Activated CD8-positive, alpha-beta memory T cell treated with anti-CD3 and anti-CD28 coated beads, Interleukin-2, amount 50 U/mL, for 24 hours (primary cell): ENCODE data around the gene TBX4.
"Not testable (repeated sequence)": the region's sequence is repeated elsewhere in the genome, so short reads cannot be mapped to it uniquely, and the experiment has no call there.

Experiments used
- DNase-seq: peaks from one replicate; pipeline ENCODE4 v3.0.0-alpha.2; 2020; ENCODE audit errors: extremely low read depth

Gene TBX4

GRCh38 chr17:61483778-61484116, 31.5 kb downstream of the TBX4 start:
- DNase-seq = no peak

DNA sequence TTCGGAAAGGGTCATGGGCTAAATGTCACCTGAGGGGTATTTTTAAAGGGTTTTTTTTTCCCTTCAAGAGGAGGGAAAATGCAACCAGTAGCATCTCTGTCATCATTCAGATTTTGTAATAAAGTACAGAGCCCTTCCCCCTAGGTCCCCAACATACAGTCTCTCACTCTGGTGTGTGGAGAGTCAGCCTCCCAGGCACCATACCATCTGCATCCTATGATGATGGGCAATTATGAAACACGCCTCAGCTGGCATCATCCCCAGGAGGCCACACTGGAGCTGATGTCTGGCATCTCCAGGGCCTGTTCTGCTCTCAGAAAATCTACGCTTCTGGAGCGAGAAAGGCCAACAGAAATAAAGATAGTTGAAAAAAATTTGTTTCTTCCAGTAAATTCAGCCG, 32.0 kb downstream of the TBX4 start:
- DNase-seq = no peak

- no peak for DNase-seq
Measured at GRCh38 chr17:61485067-61485775, 33.0 kb downstream of the TBX4 start.

DNA sequence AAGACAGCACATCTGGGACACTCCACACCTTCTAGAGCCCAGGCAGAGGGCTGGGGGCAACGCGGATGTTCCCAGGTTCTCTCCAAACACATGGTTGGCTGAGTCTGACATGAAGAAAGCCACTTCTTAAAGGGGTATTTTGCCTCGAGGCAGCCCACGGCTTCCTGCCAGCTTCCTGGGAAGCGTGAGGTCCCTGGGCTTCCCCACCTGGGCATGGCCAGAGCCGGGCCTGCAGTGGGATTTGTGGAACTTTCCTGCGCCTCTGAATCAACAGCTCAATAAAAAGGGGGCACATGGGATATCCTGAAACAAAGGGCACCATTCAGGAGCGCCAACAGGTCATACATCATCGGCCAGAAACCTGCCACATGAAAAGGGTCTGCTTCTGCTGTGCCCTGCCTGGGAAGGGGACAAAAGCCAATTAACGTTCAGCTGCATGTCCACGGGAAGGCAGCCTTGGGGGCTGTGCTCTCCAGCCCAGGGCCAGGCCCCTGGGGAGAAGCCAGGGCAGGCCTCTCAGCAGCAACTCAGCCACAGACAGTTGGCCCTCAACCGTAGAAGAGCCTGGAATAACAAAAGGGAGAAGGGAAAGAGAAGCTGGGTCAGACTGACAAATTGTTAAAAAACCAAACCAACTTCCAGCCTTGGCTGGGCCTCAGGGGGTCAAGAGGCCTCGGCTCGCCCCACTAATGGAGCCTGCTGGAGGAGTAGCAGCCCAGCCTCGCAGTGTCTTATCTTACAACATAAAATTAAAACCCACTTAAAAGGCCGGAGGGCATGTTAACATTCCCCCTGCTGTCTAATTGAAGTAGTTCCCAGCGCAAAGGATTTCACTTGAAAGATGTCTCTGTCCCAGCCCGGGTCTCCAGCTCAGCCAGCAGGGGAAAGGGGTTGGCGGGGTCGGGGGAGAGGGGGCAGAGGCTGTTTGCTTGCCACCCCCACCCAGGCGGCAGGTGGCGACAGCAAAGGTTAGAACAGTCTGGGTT, 34.2 kb downstream of the TBX4 start:
- DNase-seq = no peak

GRCh38 chr17:61487161-61487988, 35.2 kb downstream of the TBX4 start:
- DNase-seq = no peak

DNA sequence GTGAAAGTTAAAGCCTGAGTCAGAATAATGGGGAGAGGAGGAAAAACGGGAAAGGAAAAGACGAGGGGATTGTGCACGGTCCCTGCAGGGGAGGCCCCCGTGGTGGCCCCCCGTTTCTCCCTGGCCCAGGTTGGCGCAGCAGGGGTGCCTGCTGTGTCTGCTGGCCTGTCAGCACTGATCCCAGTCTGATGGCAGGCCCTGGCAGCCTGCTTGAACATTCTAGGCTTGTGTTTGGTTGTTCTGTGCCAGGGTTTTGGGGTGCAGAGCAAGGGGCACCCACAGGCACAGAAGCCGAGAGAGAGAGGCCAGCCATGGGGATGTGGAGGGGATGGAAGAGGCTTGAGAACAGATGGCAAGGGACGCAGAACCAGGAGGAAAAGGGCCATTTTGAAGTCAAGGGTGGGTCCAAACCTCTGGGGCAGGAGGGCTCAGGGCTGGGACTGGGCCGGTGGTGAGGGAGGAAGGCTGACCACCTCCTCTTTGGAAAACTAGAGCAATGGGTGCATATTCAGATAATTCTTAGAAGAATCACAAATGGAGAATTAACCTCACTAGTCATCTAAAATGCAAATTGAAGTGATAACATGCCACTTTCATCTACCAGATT, 35.9 kb downstream of the TBX4 start:
- DNase-seq = no peak

DNA sequence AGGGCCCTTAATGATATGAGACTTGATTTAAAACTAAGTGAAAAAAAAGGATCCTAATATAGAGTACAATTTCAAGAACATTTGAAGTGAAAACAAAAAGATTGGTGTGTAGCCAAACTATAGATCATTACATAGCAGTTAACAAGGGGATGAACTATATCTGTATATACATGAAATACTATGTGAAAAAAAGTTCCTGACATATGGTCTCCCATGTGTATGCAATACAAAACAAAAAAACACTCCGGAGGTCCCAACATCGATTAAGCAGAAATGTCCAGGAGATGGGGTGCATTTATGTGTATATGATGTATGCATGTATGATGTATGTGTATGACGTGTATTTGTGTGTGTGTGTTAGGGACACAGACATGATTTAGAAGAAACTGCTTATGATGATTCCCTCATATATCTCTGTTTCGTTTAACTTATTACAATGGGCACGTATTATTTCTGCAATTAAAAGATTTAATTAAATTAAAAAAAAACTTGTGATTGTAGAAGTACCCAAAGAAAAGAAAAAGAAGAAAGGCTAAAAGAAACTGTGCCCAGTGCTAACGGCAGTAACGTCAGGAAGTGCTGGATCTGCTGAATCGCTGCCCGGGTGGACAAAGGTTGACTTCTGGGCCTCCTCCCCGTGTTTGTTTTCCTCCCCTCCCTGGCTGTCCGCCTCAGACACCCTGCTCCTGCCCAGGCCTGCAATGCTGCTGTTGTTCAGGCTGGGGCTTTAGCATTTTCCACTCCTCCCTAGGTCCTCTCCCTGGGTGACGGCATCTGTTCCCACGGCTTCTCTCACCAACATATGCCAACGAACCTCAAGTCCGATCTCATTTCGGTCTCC, 36.9 kb downstream of the TBX4 start:
- DNase-seq = no peak

DNA sequence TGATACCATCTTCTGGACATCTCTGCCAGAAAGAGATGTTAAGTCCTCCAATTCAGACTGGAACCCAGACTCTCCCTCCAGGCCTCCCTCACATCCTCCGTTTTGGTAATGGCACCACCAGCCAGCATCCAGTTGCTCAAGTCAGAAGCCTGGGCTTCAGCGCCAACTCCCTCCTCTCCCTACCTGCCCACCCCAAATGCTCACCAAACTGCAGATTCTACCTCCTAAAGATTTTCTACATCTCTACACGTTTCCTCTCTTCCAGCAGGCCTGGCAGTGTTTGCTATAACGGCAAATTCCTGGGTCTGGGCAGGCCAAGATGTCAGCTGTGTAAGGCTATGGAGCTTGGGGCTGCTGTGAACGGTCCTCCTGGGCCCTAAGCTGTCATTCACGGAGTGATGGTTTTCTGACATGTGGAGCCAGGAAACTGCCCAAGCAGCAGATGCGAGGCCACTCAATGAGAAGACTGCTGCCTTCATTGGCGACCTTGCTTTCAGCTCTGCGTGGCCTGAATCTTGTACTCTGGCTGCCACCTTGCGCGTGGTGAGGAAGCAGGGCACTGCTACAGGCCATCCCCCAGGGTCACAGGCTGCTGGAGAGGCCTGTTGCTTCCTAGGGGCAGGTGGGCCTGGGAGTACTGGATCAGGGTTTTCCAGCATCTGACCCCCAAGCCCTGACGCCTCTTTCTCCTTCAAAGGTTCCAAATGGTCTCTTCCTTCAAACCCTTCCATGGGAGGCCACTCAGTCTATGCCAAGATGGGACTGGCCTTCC, 37.7 kb downstream of the TBX4 start:
- DNase-seq = no peak

DNA sequence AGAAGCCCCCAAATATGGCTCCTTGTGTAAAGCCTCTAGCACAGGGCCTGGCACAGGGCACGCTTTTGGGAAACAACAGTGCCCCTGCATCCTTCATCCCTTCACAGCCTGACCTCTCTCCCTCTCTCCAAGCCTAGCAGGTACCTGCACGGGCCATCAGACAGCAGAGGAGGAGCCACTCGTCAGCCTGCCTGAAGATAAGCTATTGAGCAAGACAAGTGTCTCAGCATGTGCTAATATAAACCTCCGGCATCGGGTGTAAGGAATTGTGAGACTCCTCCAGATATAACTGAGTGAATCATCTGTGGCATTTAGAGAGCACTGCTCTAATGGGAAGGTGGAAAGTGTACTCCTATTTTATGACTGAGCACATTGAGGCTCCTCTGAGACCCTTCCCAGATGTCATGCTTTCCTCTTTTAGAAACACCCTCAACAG, 38.3 kb downstream of the TBX4 start:
- DNase-seq = no peak

DNA sequence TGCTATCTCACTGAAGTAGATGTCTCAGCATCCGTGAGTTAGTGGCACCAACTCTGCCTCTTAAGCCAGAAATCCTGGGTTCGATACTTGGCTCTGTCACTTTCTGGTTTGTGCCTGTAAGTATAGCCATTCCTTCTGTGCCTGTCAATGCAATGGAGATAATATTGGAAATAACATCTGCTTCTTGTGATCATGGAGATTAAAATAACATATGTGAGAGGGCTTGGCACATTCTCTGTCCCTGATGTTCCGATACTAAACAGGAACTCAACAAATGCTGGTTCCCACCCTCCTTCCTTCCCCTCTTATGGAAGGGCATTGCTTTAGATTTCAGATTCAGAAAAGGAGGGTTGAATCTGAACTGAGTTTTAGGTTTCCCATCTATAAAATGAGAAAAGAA, 39.8 kb downstream of the TBX4 start:
- no peak for DNase-seq

GRCh38 chr17:61492759-61493526, 40.7 kb downstream of the TBX4 start:
- no peak for DNase-seq

DNA sequence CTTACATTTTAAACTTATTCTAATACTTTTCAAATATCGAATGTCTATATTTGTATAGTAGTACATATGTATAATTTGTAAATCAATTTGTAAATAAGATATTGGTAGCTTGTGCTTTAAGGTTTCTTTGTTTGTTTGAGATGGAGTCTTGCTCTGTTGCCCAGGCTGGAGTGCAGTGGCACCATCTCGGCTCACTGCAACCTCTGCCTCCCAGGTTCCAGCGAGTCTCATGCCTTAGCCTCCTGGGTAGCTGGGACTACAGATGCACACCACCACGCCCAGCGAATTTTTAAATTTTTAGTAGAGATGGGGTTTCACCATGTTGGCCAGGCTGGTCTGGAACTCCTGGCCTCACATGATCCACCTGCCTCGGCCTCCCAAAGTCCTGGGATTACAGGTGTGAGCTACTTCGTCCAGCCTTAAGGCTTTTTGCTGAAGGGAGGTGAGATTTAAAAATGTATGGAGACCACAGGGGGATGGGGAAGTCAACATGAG, 41.7 kb downstream of the TBX4 start:
- DNase-seq = not testable (repeated sequence)

DNA sequence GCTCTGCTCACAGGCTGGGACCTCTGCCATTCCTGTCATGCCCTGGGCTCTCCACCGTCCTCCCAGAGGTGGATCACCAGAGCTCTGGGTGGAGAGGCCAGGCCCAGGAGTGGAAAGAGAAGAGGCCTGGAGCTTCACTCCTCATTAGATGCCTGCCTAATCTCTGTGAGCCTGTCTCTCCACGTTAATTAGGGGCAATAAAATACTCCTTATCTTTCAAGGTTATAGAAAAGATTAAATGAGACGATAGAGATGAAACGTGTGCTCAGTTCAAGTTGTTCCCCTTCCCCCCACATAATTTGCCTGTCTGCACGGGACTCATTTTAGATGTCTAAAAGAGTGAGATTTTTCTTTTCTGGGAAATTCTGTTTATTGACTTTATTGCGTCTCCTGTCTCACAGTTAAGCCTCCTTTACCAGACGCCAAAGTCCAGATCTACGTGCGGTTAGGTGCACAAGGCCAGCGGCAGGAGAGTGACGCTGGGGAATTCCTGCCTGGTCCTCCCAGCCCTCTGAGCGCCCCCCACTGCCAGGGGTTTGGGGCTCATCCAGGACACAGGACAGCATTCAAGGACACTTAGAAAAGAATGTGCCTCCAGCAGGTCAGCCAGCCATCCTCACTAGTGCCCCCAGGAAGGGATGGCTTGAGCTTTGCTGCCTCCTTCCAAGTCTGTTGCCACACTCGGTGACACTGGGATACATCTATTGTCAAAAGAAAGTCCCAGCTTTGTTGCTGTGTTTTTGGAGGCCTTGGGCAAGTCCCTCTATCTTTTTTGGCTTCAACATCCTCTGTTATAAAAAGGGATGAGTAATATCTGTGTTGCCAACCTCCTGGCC, 42.3 kb downstream of the TBX4 start:
- DNase-seq = no peak

GRCh38 chr17:61495161-61495857, 43.1 kb downstream of the TBX4 start:
- DNase-seq = no peak

DNA sequence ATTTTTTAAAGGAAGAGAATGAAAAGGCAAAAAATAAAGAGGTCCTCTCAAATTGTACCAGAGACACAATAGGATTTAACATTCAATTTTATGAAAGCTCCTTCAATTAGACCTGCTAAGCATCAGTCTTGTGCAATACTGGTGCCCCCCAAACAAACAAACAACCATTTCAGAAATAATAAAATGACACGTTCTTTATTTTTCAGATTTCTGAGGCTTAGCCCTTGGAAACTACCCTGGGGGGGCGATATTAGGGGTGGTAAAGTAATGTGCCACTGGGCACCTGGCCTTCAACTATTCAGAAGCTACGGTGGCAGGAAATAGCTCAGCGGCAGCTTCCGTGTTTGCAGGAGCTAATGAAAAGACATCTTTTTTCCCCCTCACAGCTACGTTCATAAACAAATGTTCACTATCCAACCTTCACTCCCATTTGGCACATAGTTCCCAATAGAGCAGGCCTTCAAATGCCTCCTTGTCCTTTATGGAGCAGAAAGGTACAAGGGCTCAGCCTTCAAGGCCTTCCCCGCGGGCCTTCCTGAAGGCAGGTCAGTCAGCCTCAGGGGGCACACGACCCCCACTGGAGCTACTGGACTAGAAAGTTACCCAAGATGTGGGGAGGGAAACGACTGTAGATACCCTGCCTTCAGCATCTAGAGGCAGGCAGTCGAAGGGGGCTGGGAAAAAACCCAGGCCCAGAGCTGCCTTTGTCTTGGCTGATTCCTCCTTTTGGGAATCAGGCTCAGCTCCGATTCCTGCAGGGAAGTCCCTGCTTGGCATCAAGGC, 44.1 kb downstream of the TBX4 start:
- no peak for DNase-seq

- no peak for DNase-seq
Measured at GRCh38 chr17:61496957-61497653, 44.9 kb downstream of the TBX4 start.
